GM18511 (cell line): ENCODE data around the gene ACSL3.
"Not testable (repeated sequence)": the region's sequence is repeated elsewhere in the genome, so short reads cannot be mapped to it uniquely, and the experiment has no call there.

Experiments used
- ATAC-seq: cut with Tn5 transposase; IDR thresholded peaks from one replicate; pipeline ENCODE4 v1.9.1; 2021; ENCODE audit warnings: mild to moderate bottlenecking, moderate library complexity; ENCODE audit not compliant: unreplicated experiment

ACSL3 gene

GRCh38 chr2:222907790-222908441 lies 47.1 kb downstream of the ACSL3 start:
- no peak for ATAC-seq

- ATAC-seq = no peak
These were observed 48.5 kb downstream of the ACSL3 start for GRCh38 chr2:222909286-222909685.

- peak; percentile 97 for ATAC-seq
These were observed 51.3 kb downstream of the ACSL3 start for GRCh38 chr2:222912117-222912516.

DNA sequence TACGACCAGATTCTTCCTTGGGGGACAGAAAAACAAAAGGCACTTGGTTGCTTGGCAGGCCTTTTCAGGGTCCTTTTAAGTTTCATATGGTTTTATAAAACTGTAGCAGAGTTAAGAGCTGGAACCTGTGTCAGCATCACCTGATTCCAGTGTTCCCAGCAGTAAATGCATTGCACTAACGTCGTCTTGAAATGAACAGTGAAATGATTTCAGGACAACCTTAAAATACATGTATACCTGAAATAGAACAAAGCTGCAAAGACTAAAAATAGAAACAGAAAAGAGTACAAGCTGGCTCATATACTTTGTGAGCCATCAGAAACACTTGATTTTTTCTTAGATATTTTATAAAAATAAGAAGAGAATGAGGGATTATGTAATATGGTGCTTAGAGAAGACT lies 51.9 kb downstream of the ACSL3 start:
- no peak for ATAC-seq

GRCh38 chr2:222915092-222915957 lies 54.5 kb downstream of the ACSL3 start:
- no peak for ATAC-seq

DNA sequence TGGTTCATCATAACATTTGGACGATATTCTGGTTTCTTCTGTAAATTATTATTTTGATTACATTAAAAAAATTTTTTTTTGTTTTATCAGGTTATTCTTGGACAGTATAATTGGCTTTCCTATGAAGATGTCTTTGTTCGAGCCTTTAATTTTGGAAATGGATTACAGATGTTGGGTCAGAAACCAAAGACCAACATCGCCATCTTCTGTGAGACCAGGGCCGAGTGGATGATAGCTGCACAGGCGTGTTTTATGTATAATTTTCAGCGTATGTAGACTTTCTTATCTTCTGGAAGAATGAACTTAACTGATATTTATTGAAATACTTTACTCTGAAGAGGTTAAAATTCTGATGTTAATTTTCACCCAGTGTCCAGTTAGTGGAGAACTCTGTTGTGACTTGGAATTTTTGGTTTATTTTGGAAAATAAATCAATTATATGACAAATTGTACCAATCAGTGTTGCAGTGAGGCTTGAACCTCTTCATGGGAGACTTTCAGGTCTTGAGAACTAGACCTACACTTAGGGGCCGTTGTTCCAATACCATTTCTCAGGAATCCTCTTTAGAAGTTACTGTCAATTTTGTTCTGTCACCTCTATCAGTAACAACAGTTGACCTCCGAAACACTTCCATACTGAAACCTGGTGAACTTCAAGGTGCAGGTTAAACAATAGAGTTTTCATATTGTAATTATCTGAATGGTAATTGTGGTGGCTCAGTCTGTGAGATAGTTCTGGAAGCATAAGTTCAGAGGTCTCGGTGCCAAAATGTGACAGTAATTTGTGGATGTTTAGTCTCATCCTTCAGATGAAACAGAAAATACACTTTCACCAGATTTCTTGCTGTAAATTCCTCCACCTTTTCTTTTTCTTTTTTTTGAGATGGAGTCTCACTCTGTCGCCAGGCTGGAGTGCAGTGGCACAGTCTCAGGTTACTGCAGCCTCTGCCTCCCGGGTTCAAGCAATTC lies 55.7 kb downstream of the ACSL3 start:
- ATAC-seq = no peak

GRCh38 chr2:222917212-222917611 lies 56.4 kb downstream of the ACSL3 start:
- ATAC-seq = not testable (repeated sequence)

DNA sequence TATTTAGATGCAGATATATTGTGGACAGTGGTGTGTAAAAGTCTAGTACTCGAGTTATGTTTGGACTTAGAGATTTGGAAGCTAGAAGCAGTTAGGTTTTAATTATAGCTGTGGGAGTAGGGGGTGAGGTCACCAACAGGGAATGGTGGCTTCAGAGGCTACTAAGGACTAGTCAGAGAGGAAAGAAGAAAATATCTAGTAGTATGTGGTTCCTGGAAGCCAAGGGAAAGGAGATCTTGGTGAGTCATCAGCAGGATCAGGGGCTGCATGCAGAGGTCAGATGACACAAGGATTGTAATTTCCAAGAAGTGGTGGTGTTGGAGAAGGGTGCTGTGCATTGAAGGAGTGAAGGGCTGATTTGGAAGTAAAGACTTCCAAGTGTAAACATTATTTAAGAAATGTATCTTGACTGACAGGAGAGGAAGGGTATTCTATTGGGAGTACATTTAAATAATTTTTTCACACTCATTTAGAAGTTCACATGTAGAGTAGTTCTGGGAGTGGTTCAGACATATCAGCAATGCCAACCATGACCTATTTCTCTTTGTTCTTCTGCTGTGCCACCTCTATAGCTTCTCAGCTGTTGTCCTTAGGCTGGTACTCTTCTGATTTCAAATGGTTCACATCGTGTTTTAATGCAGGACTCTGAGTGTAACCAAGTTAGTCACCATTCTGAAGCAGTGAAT lies 59.1 kb downstream of the ACSL3 start:
- ATAC-seq = no peak

DNA sequence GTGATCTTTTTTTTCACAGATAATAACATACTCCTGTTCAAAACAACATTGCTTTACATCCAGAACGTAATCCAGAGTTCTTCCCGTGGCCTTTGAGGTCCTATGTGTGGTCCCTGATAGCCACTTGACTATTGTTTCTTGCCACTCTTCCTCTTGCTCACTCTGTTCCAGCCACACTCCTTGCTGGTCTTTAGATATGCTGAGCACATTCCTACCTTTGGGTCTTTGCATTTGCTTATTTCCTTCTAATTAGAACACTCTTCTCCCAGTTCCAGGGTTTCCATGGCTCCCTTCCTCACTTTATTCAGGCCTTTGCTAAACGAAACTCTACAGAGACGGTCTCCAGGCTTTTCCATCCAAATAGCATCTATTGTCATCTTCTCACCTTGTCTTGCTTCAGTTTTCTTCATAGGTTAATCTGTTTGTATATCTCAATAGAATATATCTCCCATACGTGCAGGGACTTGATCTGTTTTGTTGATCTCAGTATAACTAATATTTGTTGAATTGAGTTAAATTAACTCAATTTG lies 59.9 kb downstream of the ACSL3 start:
- ATAC-seq = no peak

DNA sequence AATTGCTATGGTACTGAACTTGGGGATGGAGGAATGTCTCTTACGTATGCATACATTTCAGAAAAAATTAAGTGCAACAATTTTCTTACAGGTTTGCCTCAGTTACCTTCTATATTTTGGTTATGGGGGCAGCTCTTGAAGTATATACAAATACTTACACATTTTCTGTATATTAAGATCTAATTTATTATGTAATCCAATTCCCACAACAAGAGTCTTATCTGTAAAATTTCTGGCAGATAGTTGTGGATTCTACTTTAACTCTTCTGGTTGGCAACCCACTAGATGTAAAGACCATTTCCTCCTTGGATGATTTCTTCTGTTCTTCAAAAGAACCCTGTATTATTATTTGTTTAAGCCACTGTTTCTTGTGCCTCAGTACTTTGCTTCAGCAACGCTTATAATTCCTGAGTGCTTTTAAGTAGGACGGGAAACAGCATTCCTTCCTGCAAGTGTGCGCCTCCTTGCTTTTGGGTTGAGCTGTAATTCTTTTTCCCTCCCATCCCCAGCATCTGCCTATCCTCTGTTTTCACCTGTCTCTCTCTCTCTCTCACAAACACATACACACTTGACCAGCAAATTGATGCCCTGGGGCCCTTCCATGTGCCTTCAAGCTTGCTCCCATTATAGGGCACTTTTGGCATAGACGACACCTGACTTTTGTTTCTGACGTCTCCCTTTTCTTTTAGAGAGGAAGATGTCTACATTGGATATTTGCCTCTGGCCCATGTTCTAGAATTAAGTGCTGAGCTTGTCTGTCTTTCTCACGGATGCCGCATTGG lies 61.4 kb downstream of the ACSL3 start:
- no peak for ATAC-seq

- no peak for ATAC-seq
These were observed 66.1 kb downstream of the ACSL3 start for GRCh38 chr2:222926915-222927314.

- ATAC-seq = no peak
These were observed 66.8 kb downstream of the ACSL3 start for GRCh38 chr2:222927600-222927999.

DNA sequence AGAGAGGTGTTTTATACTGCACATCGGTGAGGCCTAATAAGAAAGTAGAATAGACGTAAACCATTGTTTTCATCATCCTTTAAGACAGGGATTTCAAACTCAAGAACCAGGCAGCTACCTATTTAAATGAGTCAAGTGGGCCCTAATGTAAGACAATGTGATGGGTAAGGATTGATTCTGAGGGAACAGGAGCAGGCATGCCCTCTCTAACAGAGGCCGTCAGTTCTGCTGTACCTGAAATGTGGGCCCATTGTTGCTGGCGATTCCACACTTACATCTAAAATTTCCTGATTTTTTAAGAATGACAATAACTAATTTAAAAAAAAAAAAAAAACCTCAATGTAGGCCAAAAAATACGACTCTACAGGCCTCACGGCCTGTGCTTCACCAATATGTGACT lies 67.5 kb downstream of the ACSL3 start:
- ATAC-seq = no peak

DNA sequence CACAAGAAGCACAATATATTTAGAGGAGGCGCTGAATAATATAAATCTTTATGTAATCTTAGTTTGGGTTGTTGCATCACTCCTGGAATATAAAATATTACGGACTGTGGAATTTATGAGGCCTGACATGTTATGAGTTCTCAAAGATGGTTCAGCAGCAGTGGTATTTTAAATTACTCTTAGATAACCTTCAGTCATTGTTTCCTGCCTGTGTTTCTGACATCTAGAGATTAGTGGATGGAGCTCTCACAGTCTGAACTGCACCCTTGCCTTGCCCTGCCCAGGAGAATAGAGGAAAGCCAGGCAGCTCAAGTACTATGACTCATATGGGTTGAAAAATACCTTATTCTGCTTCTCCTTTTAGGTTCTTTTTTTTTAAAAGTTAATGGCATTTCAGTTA lies 70.0 kb downstream of the ACSL3 start:
- ATAC-seq = no peak

DNA sequence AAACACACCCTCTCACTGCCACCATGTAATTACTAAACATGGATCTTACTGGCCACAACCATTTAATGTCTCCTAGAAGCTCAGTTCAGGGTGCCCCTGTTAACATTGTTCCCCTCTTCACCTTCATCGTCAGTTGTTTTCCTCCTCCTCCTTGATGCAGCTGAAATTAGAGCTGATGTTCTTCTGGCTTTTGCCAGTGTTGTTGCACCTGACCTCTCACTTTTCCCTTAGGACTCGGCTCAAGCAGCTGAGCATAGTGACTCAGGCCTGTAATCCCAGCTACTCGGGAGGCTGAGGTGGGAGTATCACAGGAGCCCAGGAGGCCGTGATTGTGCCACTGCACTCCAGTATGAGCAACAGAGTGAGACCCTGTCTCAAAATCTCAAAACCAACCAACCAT lies 70.8 kb downstream of the ACSL3 start:
- no peak for ATAC-seq

DNA sequence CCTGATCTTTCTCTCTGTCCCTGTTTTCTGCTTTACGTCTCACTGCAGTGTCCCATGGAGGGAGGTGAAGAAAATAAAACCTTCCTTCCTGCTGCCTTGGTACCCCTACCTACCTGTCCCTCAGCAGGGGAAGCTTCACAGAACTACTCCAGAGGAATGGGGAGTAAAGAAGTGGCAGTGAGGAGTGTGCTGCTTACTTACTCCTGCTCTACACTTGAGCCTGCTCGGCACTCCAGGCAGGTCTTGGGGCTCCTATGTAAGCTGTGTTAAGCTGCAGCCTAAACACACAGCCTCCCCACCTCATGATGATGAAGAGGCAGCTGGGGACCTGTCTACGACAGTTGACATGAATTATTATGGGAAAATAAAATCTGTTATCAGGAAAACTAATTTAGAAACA lies 72.6 kb downstream of the ACSL3 start:
- no peak for ATAC-seq

- no peak for ATAC-seq
These were observed 75.0 kb downstream of the ACSL3 start for GRCh38 chr2:222935688-222936298.

DNA sequence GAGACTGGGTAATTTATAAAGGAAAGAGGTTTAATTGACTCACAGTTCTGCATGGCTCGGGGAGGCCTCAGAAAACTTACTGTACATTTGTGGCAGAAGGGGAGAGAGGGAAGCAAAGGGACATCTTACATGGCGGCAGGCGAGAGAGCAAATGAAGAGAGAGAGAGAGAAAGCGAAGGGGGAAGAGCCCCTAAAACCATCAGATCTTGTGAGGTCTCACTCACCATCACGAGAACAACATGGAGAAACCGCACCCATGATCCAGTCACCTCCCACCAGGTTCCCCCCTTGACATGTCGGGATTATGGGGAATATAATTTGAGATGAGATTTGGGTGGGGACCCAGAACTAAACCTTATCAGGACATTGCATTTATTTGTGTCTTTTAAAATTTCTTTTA lies 75.9 kb downstream of the ACSL3 start:
- ATAC-seq = no peak

DNA sequence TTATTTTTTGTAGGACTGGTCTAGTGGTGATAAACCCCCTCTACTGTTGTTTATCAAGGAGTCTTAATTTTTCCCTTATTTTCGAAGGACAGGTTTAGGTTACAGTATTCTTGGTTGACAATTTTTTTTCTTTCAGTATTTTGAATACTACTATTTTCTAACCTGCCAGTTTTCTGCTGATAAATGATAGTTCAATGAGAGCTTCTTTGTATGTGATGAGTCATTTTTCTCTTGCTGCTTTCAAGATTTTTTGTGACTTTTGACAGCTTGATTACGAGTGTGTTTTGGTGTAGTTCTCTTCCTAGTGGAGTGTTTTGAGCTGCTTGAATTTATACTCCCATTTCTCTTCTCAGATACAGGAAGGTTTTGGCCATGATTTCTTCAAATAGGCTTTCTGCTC lies 77.5 kb downstream of the ACSL3 start:
- no peak for ATAC-seq
